MM.1S (cell line): ENCODE data around the gene PRIM1.
A peak's percentile ranks its signal among the peaks of the same experiment; 100 is the strongest.
"Not testable (repeated sequence)": the region's sequence is repeated elsewhere in the genome, so short reads cannot be mapped to it uniquely, and the experiment has no call there.

ENCODE experiments used
- DNase-seq: peaks from one replicate; pipeline ENCODE4 v3.0.0-alpha.2; 2015
- H2AFZ ChIP-seq: fragments of 300-600 bp; sonication (generic); 2 replicates; pipeline ENCODE4 v1.6.0; 2016; ENCODE audit warnings: antibody characterized with exemption, low read length
- H3F3A ChIP-seq: fragments of 300-600 bp; sonication (generic); 2 replicates; pipeline ENCODE4 v1.6.1; 2016; ENCODE audit warnings: mild to moderate bottlenecking, antibody characterized with exemption, low read length, moderate library complexity, mixed read lengths; ENCODE audit not compliant: insufficient read depth
- H3K27ac ChIP-seq: fragments of 300-600 bp; sonication (generic); 2 replicates; pipeline ENCODE4 v1.5.1; 2016; ENCODE audit warnings: mild to moderate bottlenecking, low read length
- H3K27me3 ChIP-seq: fragments of 300-600 bp; sonication (generic); replicated peaks from 2 replicates; pipeline ENCODE4 v1.6.0; 2016; ENCODE audit warnings: low read length; ENCODE audit not compliant: insufficient read depth
- H3K36me3 ChIP-seq: fragments of 300-600 bp; sonication (generic); replicated peaks from 2 replicates; pipeline ENCODE4 v1.6.1; 2016; ENCODE audit warnings: mild to moderate bottlenecking, low read length, mixed read lengths; ENCODE audit not compliant: insufficient read depth
- H3K4me1 ChIP-seq: fragments of 300-600 bp; sonication (generic); 2 replicates; pipeline ENCODE4 v1.6.1; 2016; ENCODE audit warnings: low read length, mixed read lengths
- H3K4me2 ChIP-seq: fragments of 300-600 bp; sonication (generic); 2 replicates; pipeline ENCODE4 v1.6.0; 2016; ENCODE audit warnings: low read depth, low read length
- H3K4me3 ChIP-seq: fragments of 300-600 bp; sonication (generic); 2 replicates; pipeline ENCODE4 v1.5.1; 2016; ENCODE audit warnings: low read length, mixed read lengths
- H3K79me2 ChIP-seq: fragments of 300-600 bp; sonication (generic); 2 replicates; pipeline ENCODE4 v1.6.1; 2016; ENCODE audit warnings: mixed run types, low read length, mixed read lengths
- H3K9ac ChIP-seq: fragments of 300-600 bp; sonication (generic); 2 replicates; pipeline ENCODE4 v1.6.1; 2016; ENCODE audit warnings: low read length, mixed read lengths
- H3K9me2 ChIP-seq: fragments of 300-600 bp; sonication (generic); replicated peaks from 2 replicates; pipeline ENCODE4 v1.6.1; 2016; ENCODE audit warnings: mild to moderate bottlenecking, low read length, mixed read lengths; ENCODE audit not compliant: insufficient read depth
- H3K9me3 ChIP-seq: fragments of 300-600 bp; sonication (generic); replicated peaks from 2 replicates; pipeline ENCODE4 v1.6.1; 2016; ENCODE audit warnings: mild to moderate bottlenecking, low read length, mixed read lengths; ENCODE audit not compliant: insufficient read depth
- H4K20me1 ChIP-seq: fragments of 300-600 bp; sonication (generic); 2 replicates; pipeline ENCODE4 v1.6.1; 2016; ENCODE audit warnings: mild to moderate bottlenecking, low read length, moderate library complexity, mixed read lengths; ENCODE audit not compliant: insufficient read depth
- CTCF ChIP-seq: fragments of 300-600 bp; sonication (generic); IDR thresholded peaks from 2 replicates; pipeline ENCODE4 v1.5.1; 2016; ENCODE audit warnings: antibody characterized with exemption, low read length, mixed read lengths
- EZH2 ChIP-seq: fragments of 300-600 bp; sonication (generic); optimal IDR thresholded peaks from 2 replicates; pipeline ENCODE3; 2017; ENCODE audit warnings: low read depth, mild to moderate bottlenecking, antibody characterized with exemption, low read length, mixed read lengths
- EZH2phosphoT487 ChIP-seq: fragments of 300-600 bp; sonication (generic); IDR thresholded peaks from 2 replicates; pipeline ENCODE4 v1.6.1; 2018; ENCODE audit warnings: antibody characterized with exemption, low read length

PRIM1 gene

GRCh38 chr12:56751712-56752598 is at the start of gene PRIM1:
TSS of gene PRIM1 (minus strand) at chr12:56752323. CDS start at chr12:56752298, 25 bp downstream.
- H3K27ac ChIP-seq = peak within 1 kb of the TSS; percentile 90
- DNase-seq = peak; percentile 93

GRCh38 chr12:56800221-56800620 is 48.1 kb upstream of the PRIM1 start:
- no peak overlapping the region for H3K4me2 ChIP-seq
- H3K9me2 ChIP-seq = no peaks in the 10 kb centered on the region
- no peak overlapping the region for H3K4me3 ChIP-seq
- no peaks in the 10 kb centered on the region for H3F3A ChIP-seq
- H2AFZ ChIP-seq = no peak overlapping the region
- no peak for TF ChIP-seq EZH2phosphoT487
- TF ChIP-seq EZH2 = no peak
- TF ChIP-seq CTCF = no peak
- H3K36me3 ChIP-seq = no peaks in the 10 kb centered on the region
- DNase-seq = no peak
- H3K27me3 ChIP-seq = no peaks in the 10 kb centered on the region
- no peaks in the 10 kb centered on the region for H3K9me3 ChIP-seq
- H3K4me1 ChIP-seq = no peaks in the 10 kb centered on the region
- no peaks in the 10 kb centered on the region for H4K20me1 ChIP-seq
- H3K79me2 ChIP-seq = no peaks in the 10 kb centered on the region
- no peak overlapping the region for H3K9ac ChIP-seq
- H3K27ac ChIP-seq = no peak overlapping the region

More at GRCh38 chr12:56751712-56752598, at the start of gene PRIM1:
- Histone ChIP-seq H3K79me2 (peaks cover 40% of the 10 kb centered on the region), H2AFZ (peak within 1 kb of the TSS; percentile 86), H4K20me1 (no peaks in the 10 kb centered on the region), H3K9me3 (no peaks in the 10 kb centered on the region), H3F3A (peaks cover 22% of the 10 kb centered on the region), H3K4me3 (peak within 1 kb of the TSS; percentile 70), H3K9me2 (no peaks in the 10 kb centered on the region), H3K36me3 (no peaks in the 10 kb centered on the region; the same call in 1 of the 2 replicates), H3K4me1 (peaks cover 18% of the 10 kb centered on the region), H3K9ac (peak within 1 kb of the TSS; percentile 95), H3K27me3 (no peaks in the 10 kb centered on the region), H3K4me2 (peak within 1 kb of the TSS; percentile 75)
- TF ChIP-seq EZH2 = no peak
- TF ChIP-seq CTCF = no peak
- TF ChIP-seq EZH2phosphoT487 = no peak

GRCh38 chr12:56799345-56799744 is 47.2 kb upstream of the PRIM1 start:
- not testable (repeated sequence) for H3K4me2 ChIP-seq, H3K27ac ChIP-seq, H3K9me2 ChIP-seq, H4K20me1 ChIP-seq, H3K9me3 ChIP-seq, H3K9ac ChIP-seq, H3K4me3 ChIP-seq, H3K27me3 ChIP-seq, H3F3A ChIP-seq, DNase-seq, H3K79me2 ChIP-seq, H2AFZ ChIP-seq, H3K36me3 ChIP-seq, H3K4me1 ChIP-seq

GRCh38 chr12:56795791-56796190 is 43.7 kb upstream of the PRIM1 start:
- not testable (repeated sequence) for H3K27ac ChIP-seq, H3F3A ChIP-seq, H3K79me2 ChIP-seq, H3K9me3 ChIP-seq, H3K4me2 ChIP-seq, H3K27me3 ChIP-seq, H3K36me3 ChIP-seq, H3K9me2 ChIP-seq, H2AFZ ChIP-seq, H3K4me3 ChIP-seq, H4K20me1 ChIP-seq, DNase-seq, H3K4me1 ChIP-seq, H3K9ac ChIP-seq

GRCh38 chr12:56795046-56795562 is 43.0 kb upstream of the PRIM1 start:
- not testable (repeated sequence) for H3K27me3 ChIP-seq, H3K9ac ChIP-seq, H2AFZ ChIP-seq, H4K20me1 ChIP-seq, H3K9me2 ChIP-seq, H3K27ac ChIP-seq, H3K4me2 ChIP-seq, H3F3A ChIP-seq, H3K9me3 ChIP-seq, DNase-seq, H3K4me3 ChIP-seq, H3K36me3 ChIP-seq, H3K4me1 ChIP-seq, H3K79me2 ChIP-seq

GRCh38 chr12:56793124-56793523 is 41.0 kb upstream of the PRIM1 start:
- DNase-seq, H2AFZ ChIP-seq, H3K27me3 ChIP-seq, H3K4me3 ChIP-seq, H3K9ac ChIP-seq, H3K4me2 ChIP-seq, H3K79me2 ChIP-seq, H3F3A ChIP-seq, H3K36me3 ChIP-seq, H3K27ac ChIP-seq, H4K20me1 ChIP-seq, H3K9me2 ChIP-seq, H3K9me3 ChIP-seq, H3K4me1 ChIP-seq: not testable (repeated sequence)
